ELF-1 (cell line): ENCODE results near the gene PACS2.
"Not testable (repeated sequence)": the region's sequence is repeated elsewhere in the genome, so short reads cannot be mapped to it uniquely, and the experiment has no call there.

Experiments used
- DNase-seq: peaks from one replicate; pipeline ENCODE4 v3.0.0-alpha.2; 2016; ENCODE audit warnings: low read depth, low spot score

Gene PACS2

DNA sequence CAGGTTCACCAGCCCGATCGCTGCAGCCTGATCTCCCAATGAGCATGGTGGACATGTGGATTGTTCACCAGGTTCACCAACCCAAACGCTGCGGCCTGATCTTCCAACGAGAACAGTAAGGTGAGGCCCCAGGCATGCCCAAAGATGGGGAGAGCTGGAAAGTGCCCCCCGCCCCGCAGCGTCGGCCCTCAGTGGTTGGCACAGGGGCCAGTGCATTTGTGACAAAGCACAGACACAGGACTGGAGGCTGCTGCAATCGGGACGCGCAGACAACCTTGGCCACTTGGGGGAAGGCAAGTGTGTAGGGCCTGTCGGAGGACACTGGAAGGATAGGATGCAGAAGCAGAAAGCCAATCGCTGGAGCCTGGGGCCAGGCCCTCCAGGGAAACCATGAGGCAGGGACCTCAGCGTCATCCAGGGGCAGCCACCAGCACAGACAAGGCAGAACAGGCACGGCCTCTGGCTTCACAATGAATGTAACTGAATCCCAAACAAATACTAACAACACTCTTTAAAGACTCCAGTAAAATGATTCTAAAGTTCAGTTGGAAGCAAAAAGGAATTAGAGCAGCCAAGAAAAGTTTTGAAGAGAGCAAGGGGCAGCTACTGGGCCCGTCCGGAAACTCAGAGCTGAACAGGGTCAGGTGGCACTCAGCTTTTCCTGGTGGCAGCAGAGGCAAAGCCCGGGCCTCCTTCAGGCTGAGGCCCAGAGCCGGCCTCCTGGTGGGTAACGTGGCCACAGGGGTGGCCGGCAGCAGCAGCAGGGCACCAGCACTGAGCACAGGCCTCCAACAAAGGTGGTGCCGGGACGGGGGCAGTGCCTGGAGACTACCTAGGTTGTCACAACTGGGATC lies 27.1 kb upstream of the PACS2 start:
- DNase-seq = peak; percentile 39

DNA sequence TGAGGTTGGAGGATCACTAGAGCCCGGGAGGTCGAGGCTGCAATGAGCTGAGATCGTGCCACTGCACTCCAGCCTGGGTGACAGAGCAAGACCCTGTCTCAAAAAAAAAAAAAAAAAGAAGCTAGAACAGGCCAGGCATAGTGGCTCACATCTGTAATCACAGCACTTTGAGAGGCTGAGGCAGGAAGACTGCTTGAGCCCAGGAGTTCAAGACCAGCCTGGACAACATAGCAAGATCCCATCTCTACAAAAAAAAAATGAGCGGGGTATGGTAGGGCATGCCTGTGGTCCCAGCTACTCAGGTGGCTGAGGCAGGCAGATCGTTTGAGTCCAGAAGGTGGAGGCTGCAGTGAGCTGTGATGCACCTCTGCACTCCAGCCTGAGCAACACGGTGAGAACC lies 25.6 kb upstream of the PACS2 start:
- not testable (repeated sequence) for DNase-seq

DNA sequence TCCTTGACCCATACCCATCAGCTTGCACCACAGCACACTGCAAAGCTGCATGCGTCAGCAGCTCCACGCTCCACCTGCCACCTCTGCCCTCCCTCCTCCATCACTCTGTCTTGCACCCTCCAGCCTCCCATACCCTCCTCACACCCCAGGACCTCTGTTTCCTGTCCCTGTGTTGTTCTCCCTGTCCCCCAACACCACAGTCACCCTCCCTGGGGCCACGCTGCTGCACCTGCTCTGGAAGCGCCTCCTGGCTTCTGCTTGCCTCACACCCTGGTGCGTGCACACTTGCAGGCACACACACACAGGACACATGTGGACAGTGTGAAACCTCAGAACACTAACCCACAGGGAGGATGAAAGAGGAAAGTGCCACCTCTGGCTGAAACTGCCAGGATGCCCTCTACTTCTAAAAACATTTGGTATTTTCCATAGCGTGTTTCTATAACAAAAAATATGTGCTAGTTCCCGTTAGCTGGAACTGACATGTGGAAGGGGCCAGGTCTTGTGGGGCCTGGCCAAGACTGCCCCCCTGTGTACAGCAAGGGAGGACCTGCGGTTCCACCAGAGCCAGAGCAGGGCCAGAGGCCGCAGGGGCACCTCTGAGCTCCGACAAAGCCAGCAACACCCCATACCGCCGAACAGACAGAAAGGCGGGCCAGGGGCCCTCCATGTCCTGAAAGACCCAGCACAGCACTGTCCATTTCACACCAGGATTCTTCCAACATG lies 23.8 kb upstream of the PACS2 start:
- no peak for DNase-seq

DNA sequence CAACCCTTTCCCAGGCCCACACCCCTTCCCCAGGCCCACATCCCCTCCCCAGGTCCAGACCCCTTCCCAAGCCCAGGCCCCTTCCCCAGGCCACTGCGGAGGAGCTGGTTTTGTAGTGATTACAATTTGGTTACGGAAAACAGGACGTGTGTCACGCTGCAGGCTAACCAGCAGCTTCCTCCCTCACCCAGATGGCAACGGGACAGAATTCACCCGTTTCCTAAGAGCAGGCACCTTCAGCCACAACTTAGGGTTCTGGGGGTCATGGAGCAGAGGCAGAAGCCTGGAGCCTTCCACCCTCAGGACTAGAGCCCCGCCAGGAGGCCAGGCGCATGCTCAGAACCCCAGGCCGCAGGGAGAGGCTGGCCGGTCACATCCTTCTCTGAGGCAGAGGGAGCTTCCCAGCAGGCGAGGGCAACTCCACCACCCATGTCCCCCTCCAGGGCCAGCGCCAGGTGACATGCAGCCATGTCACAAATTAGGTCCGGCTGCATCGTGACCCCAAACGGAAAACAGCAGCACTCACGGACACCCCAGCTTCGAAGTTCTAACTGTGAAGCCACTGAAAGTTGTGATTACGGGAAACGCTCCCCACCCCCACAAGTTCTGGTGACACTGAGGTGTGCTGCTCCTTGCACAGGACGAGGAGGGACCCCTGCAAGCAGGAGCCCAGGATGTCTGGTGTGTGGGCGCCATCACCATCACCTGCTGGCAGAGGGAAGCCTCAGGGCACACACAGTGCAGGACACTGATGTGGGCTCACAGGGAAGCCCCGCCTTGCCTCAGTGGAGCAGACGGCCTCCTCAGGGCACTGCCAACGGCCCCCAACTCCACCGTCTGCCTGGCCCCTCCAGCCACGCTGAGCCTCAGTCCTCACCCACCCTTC lies 21.5 kb upstream of the PACS2 start:
- no peak for DNase-seq

DNA sequence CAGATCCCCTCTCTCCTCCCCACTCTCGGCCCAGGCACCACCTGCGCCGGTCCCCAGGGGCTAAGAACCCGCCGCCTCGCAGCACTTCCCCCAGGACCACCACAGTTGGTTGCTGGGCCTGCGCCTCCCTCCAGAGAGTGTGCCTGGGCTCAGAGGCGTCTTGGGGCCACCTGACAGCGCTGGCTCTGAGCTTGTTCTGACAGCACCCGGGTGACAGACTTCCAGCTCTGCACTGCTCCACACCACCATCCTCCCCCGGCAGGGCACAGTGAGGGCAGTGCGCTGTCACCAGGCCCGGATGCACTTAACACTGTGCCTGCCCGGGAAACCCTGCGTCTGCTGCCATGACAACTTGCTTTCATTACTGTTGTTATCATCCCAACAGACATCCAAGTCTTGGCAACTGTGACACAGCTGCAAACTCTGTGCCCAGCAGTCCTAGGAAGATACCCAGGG lies 20.4 kb upstream of the PACS2 start:
- no peak for DNase-seq

DNA sequence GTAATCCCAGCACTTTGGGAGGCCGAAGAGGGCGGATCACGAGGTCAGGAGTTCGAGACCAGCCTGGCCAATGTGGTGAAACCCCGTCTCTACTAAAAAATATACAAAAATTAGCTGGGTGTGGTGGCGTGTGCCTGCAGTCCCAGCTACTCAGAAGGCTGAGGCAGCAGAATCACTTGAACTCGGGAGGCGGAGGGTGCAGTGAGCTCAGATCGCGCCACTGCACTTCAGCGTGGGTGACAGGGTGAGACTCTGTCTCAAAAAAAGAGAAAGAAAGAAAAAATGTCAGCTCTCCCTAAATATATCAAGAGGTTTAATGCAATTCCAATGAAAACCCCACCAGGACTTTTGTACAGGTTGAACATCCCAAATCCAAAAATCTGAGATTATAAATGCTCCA lies 17.2 kb upstream of the PACS2 start:
- not testable (repeated sequence) for DNase-seq

DNA sequence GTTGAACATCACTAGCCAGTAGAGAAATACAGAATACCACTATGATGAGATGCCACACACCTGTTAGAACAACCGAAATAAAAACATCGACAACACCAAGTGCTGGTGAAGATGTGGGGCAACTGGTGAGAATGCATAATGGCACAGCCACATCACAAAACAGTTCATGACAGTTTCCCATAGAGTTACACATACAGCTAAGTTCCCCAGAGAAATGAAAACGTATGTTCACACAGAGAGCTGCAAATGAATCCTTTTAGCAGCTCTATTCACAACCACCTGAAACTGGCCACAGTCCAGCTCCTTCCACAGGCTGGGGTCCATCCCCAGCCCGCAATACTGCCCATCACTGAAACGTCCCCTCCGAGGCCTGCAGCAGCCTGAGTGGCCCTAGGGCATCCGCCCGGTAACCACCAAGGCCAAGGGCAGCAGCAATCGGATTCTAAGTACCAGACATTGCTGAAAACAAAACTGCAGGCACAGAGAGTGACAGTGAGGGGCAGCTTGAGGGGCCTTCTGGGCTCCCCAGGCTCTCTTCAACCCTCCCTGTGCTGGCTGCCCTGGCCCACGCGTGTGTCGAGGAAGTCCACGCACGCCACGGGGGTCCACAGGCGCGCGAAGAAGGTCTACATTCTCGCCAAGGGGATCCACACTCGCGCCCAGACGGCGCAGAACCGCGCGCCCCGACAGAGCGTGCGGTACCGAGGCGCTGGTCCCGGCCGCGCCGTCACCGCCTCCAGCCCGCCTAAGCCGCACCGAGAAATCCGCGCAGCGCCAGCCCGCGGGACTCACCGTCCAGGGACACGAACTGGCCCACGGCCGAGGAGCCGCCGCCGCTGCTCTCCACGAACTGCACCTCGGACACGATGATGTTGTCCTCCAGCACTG lies 14.7 kb upstream of the PACS2 start:
- no peak for DNase-seq

DNA sequence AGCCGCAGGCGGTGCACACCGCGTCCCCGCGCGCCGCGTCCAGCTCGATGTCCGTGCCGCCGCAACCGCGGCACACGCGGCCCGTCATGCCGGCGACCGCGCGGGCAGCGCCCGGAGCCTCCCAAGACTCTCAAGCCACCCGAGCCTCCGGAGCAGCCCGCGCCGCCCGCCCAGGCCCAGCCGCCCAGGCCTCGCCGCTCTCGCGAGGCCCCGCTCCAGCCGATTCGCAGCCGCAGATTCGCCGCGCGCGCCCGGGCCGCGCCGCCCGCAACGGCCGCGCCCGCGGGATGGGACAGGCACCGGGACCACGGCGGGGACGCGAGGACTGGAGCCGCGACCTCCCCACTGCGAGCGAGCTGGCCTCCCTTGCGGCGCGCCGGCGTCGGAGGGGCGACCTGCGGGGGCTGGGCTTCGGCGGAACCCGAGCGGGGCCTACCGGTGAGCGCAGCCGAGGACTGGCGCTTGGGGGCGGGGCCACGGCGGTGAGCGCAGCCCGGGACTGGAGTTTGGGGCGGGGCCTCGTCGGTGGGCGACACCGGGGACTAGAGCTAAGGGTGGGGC lies 13.9 kb upstream of the PACS2 start, which contains the start of gene BRF1:
TSS of gene BRF1 (minus strand) at position 460 of the 561 bp plus-strand sequence. CDS start at position 88, 372 bp downstream.
- DNase-seq = peak; percentile 94

DNA sequence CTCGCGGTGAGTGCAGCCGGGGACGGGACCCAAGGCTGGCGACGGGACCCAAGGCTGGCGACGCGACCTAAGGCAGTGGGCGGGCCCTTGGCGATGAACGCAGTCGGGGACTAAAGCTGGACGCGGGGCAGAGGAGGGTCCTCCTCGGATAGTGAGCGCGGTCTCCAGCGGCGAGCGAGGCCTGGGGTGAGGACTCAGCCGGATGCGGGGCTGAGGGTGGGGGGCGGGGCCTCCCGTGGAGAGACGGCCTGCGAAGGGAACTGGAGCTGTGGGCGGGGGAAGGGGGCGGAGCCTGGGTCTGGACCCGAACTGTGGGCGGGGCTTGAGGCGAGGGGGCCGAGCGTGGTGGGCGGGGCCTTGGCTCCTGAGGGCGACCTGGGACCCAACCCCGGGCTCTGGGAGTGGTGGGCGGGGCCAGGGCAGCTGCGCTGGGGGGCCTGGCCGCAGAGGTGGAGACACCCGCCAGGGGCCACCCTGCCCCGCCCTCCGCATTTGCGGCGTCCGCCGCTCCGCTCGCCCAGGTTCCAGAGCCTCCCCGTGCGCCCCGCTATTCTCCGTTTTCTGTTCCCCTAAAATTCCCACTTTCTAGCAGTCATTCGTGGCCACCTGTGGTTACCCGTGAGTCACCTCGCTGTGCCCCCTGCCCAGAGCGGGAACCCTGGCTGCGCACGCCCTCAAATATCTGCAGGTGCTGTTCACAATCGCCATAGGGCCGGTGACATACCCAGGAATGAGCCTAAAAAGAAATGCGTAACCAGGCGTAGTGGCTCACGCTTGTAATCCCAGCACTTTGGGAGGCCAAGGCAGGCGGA lies 13.2 kb upstream of the PACS2 start:
- DNase-seq = peak; percentile 90

DNA sequence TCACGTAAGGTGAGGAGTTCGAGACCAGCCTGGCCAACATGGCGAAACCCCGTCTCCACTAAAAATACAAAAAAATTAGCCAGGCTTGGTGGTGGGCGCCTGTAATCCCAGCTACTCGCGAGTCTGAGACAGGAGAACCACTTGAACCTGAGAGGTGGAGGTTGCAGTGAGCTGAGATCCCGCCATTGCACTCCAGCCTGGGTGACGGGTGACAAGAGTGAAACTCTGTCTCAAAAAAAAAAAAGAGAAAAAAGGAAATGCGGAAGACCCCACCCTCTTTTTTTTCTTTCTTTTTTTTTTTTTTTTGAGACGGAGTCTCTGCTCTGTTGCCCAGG lies 12.7 kb upstream of the PACS2 start:
- DNase-seq = not testable (repeated sequence)

DNA sequence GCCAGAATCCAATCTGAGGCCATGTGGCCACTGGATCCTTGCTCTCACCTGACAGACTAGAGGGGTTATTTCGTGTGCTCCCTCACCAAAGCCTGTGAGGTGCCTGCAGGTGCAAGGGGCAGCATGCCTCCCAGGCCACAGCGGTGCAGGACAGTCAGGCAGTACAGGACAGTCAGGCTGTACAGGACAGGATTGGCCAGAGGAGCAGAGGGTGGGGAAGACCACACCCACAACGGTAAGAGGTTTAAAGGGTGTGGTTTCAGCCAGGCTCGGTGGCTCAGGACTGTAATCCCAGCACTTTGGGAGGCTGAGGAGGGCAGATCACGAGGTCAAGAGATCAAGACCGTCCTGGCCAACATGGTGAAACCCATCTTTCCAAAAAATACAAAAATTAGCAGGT lies 10.6 kb upstream of the PACS2 start:
- no peak for DNase-seq

DNA sequence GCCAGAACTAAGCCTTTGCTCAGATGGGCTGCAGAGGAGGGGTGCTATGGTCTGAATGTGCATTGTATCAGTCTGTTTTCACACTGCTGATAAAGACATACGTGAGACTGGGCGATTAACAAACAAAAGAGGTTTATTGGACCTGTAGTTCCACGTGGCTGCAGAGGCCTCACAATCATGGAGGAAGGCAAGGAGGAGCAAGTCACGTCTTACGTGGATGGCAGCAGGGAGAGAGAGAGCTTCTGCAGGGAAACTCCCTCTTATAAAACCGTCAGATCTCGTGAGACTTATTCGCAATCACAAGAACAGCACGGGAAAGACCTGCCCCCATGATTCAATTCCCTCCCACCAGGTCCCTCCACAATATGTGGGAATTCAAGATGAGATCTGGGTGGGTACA lies 10.0 kb upstream of the PACS2 start:
- no peak for DNase-seq

DNA sequence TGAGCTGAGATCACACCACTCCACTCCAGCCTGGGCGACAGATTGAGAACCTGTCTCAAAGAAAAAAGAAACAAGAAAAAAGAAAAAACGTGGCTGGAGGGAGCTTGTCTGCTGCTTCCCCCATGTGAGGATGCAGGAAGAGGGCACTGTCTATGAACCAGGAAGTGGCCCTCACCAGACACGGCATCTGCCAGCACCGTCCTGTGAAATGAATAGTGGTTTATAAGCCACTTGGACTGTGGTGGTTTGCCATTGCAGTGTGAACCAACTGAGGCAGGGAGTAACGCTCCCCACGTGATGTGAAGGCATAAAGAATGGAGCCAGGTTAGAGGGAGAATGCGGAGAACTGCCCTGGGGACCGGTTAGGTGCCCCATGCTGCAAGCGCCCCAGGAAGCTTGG lies 9.2 kb upstream of the PACS2 start:
- no peak for DNase-seq

DNA sequence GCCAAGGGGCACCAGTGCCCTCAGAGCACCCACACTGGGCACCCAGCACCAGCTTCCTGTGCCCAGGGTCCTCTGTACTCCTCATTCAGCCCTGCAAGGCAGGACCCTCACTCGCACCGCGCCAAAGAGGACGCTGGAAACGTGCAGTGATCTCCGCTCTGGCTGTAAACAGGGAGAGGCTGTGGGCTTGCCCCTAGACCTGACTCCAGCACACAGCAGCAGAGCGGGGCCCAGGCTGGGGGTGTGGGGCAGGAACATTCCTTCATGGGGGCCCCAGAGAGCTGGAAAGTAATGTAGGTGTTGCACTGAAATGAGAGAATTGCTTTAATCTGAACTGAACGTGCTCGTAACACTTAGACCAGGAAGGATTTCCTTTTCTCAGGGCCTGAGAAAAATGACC lies 8.8 kb upstream of the PACS2 start:
- DNase-seq = no peak

DNA sequence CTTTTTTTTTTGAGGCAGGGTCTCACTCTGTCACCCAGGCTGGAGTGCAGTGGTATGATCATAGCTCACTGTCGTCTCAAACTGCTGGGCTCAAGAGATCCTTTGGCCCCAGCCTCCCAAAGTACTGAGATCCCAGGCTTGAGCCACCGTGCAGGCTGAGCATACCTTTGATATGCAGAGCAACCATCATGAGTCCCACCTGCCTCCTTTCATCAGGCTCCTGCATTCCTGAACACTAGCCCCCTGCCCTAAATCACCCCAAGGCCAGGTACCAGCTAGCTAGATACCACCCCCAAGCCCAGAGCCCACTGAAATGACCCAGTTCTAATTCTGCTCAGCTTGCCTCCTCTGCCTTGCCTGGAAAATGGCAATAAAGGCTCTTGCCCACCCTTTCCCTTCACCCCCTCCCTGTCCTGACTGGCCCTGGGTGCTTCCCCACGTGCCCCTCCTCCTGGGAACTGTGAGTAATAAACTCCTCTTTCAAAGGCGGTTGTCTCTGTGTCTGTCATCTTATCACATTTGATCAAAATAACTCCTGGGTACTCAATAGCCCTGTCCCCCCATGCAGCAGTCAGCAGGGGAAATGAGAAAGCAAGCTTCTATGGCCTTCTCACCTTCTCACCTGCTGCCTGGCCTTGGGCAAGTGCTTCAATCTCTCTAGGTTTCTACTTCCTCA lies 7.4 kb upstream of the PACS2 start:
- peak; percentile 49 for DNase-seq

DNA sequence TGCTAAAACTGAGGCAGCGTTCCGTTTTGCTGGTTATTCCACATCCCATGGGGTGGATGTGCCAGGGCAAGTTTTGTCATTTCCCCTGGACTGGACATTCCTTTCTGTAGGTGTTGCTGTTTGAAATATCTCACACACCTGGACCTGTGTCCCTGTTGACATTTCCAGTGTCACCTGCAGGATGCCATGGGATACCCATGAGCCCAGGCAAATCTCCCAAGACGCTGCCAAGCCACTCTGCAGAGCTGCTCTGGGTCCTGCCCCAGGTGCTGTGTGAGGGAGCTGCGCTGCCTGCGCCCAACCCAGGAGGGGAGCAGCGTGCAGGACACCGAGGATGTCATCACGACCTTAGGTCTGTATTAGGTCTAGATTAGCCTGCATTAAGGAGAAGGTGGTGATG lies 5.2 kb upstream of the PACS2 start:
- DNase-seq = no peak

DNA sequence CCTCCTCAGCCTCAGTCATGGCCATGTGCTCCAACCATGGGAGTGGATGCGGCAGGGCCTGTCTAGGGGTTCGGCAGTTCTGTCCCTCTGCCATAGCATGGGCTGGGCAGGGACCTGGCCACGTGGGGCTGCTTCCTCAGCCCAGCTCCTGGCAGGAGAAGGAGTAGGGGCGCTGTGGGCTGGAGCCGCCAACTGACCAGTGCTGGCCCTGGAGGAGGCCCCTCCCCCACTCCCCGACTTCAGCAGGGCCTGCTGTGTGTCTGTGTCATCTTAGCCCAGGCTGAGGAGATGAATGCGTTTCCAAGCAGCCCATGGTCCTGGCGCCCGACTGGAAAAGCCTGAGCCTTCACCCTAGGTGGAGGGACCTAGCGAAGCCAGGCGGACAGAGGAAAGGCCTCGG lies 2.7 kb upstream of the PACS2 start:
- DNase-seq = peak; percentile 70

DNA sequence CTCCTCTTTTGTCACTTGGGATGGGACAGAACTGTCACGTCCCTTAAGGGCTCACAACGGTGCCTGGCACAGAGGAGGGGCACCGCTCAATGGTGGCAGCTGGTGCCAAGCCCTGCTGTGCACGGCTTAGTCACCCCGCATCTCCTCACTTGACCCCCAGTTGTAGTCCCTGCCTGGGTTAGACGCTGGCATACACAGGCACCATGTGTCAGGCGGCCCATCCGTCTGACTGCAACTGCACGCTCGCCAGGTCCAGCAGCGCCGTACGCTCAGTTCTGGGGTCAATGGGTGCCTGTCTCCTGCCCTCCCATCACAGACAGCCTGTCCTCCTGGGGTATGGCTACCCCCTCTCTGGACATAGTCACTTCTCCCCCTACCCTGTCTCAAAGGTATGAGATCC lies 1.6 kb upstream of the PACS2 start:
- DNase-seq = no peak
